T-cell (primary cell): ENCODE data around the gene PACS2. TPM values are rescaled to one million over a fixed set of nuclear protein-coding genes. Genes with fewer than 3 reads are reported as not detected.

Experiments used
- ATAC-seq, 4 experiments: fragments of 200-7000 bp in 3 of 4; fragments of 150-1000 bp in 1 of 4; cut with Tn5 transposase; replicated peaks in 1 of 4; 1 replicate in 3 of 4; 2 replicates in 1 of 4; pipeline ENCODE4 v1.10.0; 2021; ENCODE audit warnings: moderate library complexity in 3 of 4, mild to moderate bottlenecking in 2 of 4, moderate number of reproducible peaks in 1 of 4
- CTCF ChIA-PET, 2 donors: fragments of 300-600 bp; sonication (Branson Sonifier 250); formaldehyde crosslinking; loops; one replicate each; lab custom pipeline; 2022; ENCODE audit warnings: antibody characterized with exemption in 2 of 2; lab: Charles Lee
- POLR2A ChIA-PET, 2 donors: fragments of 300-600 bp; sonication (Branson Sonifier 250); formaldehyde crosslinking; loops; one replicate each; lab custom pipeline; 2022; ENCODE audit warnings: antibody characterized with exemption in 2 of 2; lab: Charles Lee
- DNase-seq, 35 experiments: peaks; one replicate each; pipeline versions ENCODE4 v3.0.0 to v3.0.0-alpha.2; 2013 to 2023
- H3K27ac ChIP-seq: one replicate; pipeline ENCODE4 v1.5.1; 2013; ENCODE audit warnings: low read length
- H3K27me3 ChIP-seq, 2 experiments: replicated peaks in 1 of 2; 1 replicate in 1 of 2; 2 replicates in 1 of 2; pipeline versions ENCODE4 v1.6.1 to v1.7.0; 2013; ENCODE audit warnings: low read length in 1 of 2, mixed read lengths in 1 of 2; ENCODE audit not compliant: control insufficient read depth in 2 of 2, insufficient read depth in 2 of 2; ENCODE audit errors: extremely low read depth in 1 of 2
- H3K36me3 ChIP-seq, 2 donors: 1 replicate in 1 of 2; 2 replicates in 1 of 2; pipeline versions ENCODE4 v1.6.1 to v1.7.0; 2013; ENCODE audit warnings: low read length in 1 of 2; ENCODE audit not compliant: control insufficient read depth in 2 of 2, insufficient read depth in 1 of 2; ENCODE audit errors: extremely low read depth in 1 of 2
- H3K4me1 ChIP-seq, 2 experiments: 1 replicate in 1 of 2; 2 replicates in 1 of 2; pipeline versions ENCODE4 v1.6.1 to v1.7.0; 2013; ENCODE audit warnings: low read length in 2 of 2, mixed read lengths in 1 of 2; ENCODE audit not compliant: insufficient read depth in 2 of 2, control insufficient read depth in 1 of 2; ENCODE audit errors: extremely low read depth in 1 of 2
- H3K4me3 ChIP-seq, 2 donors: 1 replicate in 1 of 2; 2 replicates in 1 of 2; pipeline versions ENCODE4 v1.5.1 to v1.7.0; 2013; ENCODE audit warnings: mild to moderate bottlenecking in 2 of 2, low read length in 1 of 2, moderate library complexity in 1 of 2; ENCODE audit not compliant: control insufficient read depth in 1 of 2; ENCODE audit errors: extremely low read depth in 1 of 2
- H3K9me3 ChIP-seq: 2 replicates; pipeline ENCODE4 v1.7.0; 2013
- H3K27ac Mint-ChIP-seq, 2 donors: one replicate each; pipeline ENCODE4 v1.8.0; 2020 to 2021; ENCODE audit warnings: mild to moderate bottlenecking in 2 of 2, mixed read lengths in 2 of 2
- H3K27me3 Mint-ChIP-seq, 2 donors: one replicate each; pipeline ENCODE4 v1.8.0; 2021 to 2022; ENCODE audit warnings: mixed read lengths in 2 of 2
- H3K36me3 Mint-ChIP-seq: one replicate; pipeline ENCODE4 v1.8.0; 2021; ENCODE audit warnings: mixed read lengths
- H3K4me1 Mint-ChIP-seq, 3 donors: one replicate each; pipeline ENCODE4 v1.8.0; 2020 to 2022; ENCODE audit warnings: mixed read lengths in 3 of 3, mild to moderate bottlenecking in 1 of 3
- H3K4me3 Mint-ChIP-seq, 3 donors: one replicate each; pipeline ENCODE4 v1.8.0; 2020 to 2022; ENCODE audit warnings: mild to moderate bottlenecking in 3 of 3, mixed read lengths in 3 of 3, moderate library complexity in 3 of 3
- H3K9me3 Mint-ChIP-seq, 3 donors: one replicate each; pipeline ENCODE4 v1.8.0; 2020 to 2022; ENCODE audit warnings: mixed read lengths in 3 of 3
- WGBS: methylation state at CpG from one replicate; pipeline ENCODE4 v1.1.5; 2013; ENCODE audit warnings: missing lambda C conversion rate; ENCODE audit not compliant: insufficient coverage; 5-methylcytosine and 5-hydroxymethylcytosine counted together
- total RNA-seq, 35 experiments: library from RNA in 6 of 35; stranded (reverse) in 6 of 35; fragments of 120-200 nt in 1 of 35; gene quantifications; one replicate each; pipeline versions ENCODE4 v1.2.1 to v1.2.4 and lab custom pipeline; 2013 to 2026

The PACS2 gene
- total RNA-seq, 5 donors from 2014 or later (not counting 1 experiment from before 2014, with no cell fraction given), result 70.9 to 86.9 (median 78.0) TPM

- CTCF ChIA-PET, result no interaction called here
- WGBS, result 18% methylated on average over 79 of the region's 86 CpGs
These were observed 96.7 kb downstream of the PACS2 start for GRCh38 chr14:105411017-105411941.

GRCh38 chr14:105411985-105412770 is 97.6 kb downstream of the PACS2 start:
- Mint-ChIP-seq H3K4me1 (peaks cover 0 to 14% (median 9%) of the 10 kb centered on the region in 3 donors), H3K4me3 (peak overlapping the region in 1 of 3 donors; percentile 65)

More at GRCh38 chr14:105411017-105411941, 96.7 kb downstream of the PACS2 start:
- Mint-ChIP-seq H3K36me3 (no peaks in the 10 kb centered on the region), H3K4me1 (peaks cover 0 to 11% (median 9%) of the 10 kb centered on the region in 3 donors), H3K4me3 (peak overlapping the region; percentile 17 to 65 (median 34)), H3K9me3 (no peaks in the 10 kb centered on the region), H3K27ac (no peak overlapping the region), H3K27me3 (peaks cover 5 to 25% of the 10 kb centered on the region in 2 donors)
- no peaks in the 10 kb centered on the region for H3K36me3 ChIP-seq
- ATAC-seq (peak; percentile 42 to 58 (median 51)), DNase-seq (peak in 3 of 35 experiments; percentile 26 to 50 (median 27))
- H3K27me3 ChIP-seq, result peaks cover 0 to 52% of the 10 kb centered on the region in 2 experiments
- H3K9me3 ChIP-seq, result no peaks in the 10 kb centered on the region
- H3K4me1 ChIP-seq, result peaks cover 7 to 27% of the 10 kb centered on the region in 2 experiments
- peak overlapping the region in 1 of 2 donors; percentile 58 for H3K4me3 ChIP-seq
- POLR2A ChIA-PET, result no interaction called here
- no peak overlapping the region for H3K27ac ChIP-seq

GRCh38 chr14:105412771-105413543 is 98.4 kb downstream of the PACS2 start:
- POLR2A ChIA-PET, result no interaction called here
- H3K27me3 ChIP-seq, result peaks cover 0 to 58% of the 10 kb centered on the region in 2 experiments
- H3K36me3 Mint-ChIP-seq, result no peaks in the 10 kb centered on the region
- CTCF ChIA-PET, result no interaction called here
- H3K36me3 ChIP-seq, result no peaks in the 10 kb centered on the region
- WGBS, result 85% methylated on average over 4 of the region's 8 CpGs
- peaks cover 5 to 25% of the 10 kb centered on the region in 2 donors for H3K27me3 Mint-ChIP-seq
- ATAC-seq, result no peak
- DNase-seq, result no peak
- peak overlapping the region in 2 of 3 donors; percentile 24 to 40 for H3K4me3 Mint-ChIP-seq
- H3K27ac ChIP-seq, result no peak overlapping the region
- no peak overlapping the region for H3K4me3 ChIP-seq
- H3K27ac Mint-ChIP-seq, result no peak overlapping the region
- H3K9me3 ChIP-seq, result no peaks in the 10 kb centered on the region
- H3K4me1 ChIP-seq, result peaks cover 7 to 27% of the 10 kb centered on the region in 2 experiments
- H3K4me1 Mint-ChIP-seq, result peaks cover 0 to 14% (median 9%) of the 10 kb centered on the region in 3 donors
- H3K9me3 Mint-ChIP-seq, result no peaks in the 10 kb centered on the region

More at GRCh38 chr14:105411985-105412770, 97.6 kb downstream of the PACS2 start:
- H3K9me3 Mint-ChIP-seq, result no peaks in the 10 kb centered on the region
- Histone ChIP-seq H3K27me3 (peaks cover 0 to 53% of the 10 kb centered on the region in 2 experiments), H3K9me3 (no peaks in the 10 kb centered on the region), H3K4me3 (no peak overlapping the region), H3K27ac (no peak overlapping the region), H3K4me1 (peaks cover 7 to 27% of the 10 kb centered on the region in 2 experiments), H3K36me3 (no peaks in the 10 kb centered on the region)
- no peak overlapping the region for H3K27ac Mint-ChIP-seq
- peaks cover 5 to 25% of the 10 kb centered on the region in 2 donors for H3K27me3 Mint-ChIP-seq
- ChIA-PET CTCF (interaction anchor here in 1 of 2 donors (0.6 kb wide), 1 partner anchor 42 kb away, joined by 4 read pairs; no protein-coding TSS in a partner anchor), POLR2A (no interaction called here)
- 84% methylated on average over 17 of the region's 17 CpGs for WGBS
- no peak for ATAC-seq
- no peak for DNase-seq
- no peaks in the 10 kb centered on the region for H3K36me3 Mint-ChIP-seq

- 100% methylated on average over 2 of the region's 2 CpGs for WGBS
- no peak overlapping the region for H3K27ac Mint-ChIP-seq
These were observed 99.0 kb downstream of the PACS2 start for GRCh38 chr14:105413544-105413886.

GRCh38 chr14:105414456-105415371 is 100.2 kb downstream of the PACS2 start:
- CTCF ChIA-PET, result no interaction called here
- Mint-ChIP-seq H3K27ac (peak overlapping the region in 1 of 2 donors; percentile 68), H3K4me3 (peak overlapping the region; percentile 64 to 75 (median 68)), H3K27me3 (peaks cover 5 to 25% of the 10 kb centered on the region in 2 donors), H3K36me3 (no peaks in the 10 kb centered on the region), H3K9me3 (no peaks in the 10 kb centered on the region), H3K4me1 (peaks cover 8 to 18% (median 15%) of the 10 kb centered on the region in 3 donors)
- DNase-seq (peak; percentile 24 to 76 (median 49)), ATAC-seq (peak; percentile 76 to 81 (median 80))
- Histone ChIP-seq H3K36me3 (no peaks in the 10 kb centered on the region), H3K27me3 (peaks cover 0 to 70% of the 10 kb centered on the region in 2 experiments), H3K9me3 (no peaks in the 10 kb centered on the region), H3K4me3 (peak overlapping the region; percentile 19 to 56), H3K4me1 (peaks cover 7 to 35% of the 10 kb centered on the region in 2 experiments), H3K27ac (no peak overlapping the region)
- WGBS, result 11% methylated on average over 76 of the region's 79 CpGs
- POLR2A ChIA-PET, result no interaction called here

More at GRCh38 chr14:105413544-105413886, 99.0 kb downstream of the PACS2 start:
- peaks cover 7 to 27% of the 10 kb centered on the region in 2 experiments for H3K4me1 ChIP-seq
- ATAC-seq, result no peak
- no peaks in the 10 kb centered on the region for H3K36me3 ChIP-seq
- no peak overlapping the region for H3K27ac ChIP-seq
- no peaks in the 10 kb centered on the region for H3K9me3 Mint-ChIP-seq
- H3K27me3 Mint-ChIP-seq, result peaks cover 5 to 25% of the 10 kb centered on the region in 2 donors
- H3K27me3 ChIP-seq, result peaks cover 0 to 64% of the 10 kb centered on the region in 2 experiments
- no peak for DNase-seq
- POLR2A ChIA-PET, result no interaction called here
- H3K9me3 ChIP-seq, result no peaks in the 10 kb centered on the region
- no peaks in the 10 kb centered on the region for H3K36me3 Mint-ChIP-seq
- peaks cover 3 to 14% (median 10%) of the 10 kb centered on the region in 3 donors for H3K4me1 Mint-ChIP-seq
- peak overlapping the region in 1 of 3 donors; percentile 40 for H3K4me3 Mint-ChIP-seq
- no peak overlapping the region for H3K4me3 ChIP-seq
- CTCF ChIA-PET, result interaction anchor here in 1 of 2 donors (0.6 kb wide), 1 partner anchor 19 kb away, joined by 3 read pairs; no protein-coding TSS in a partner anchor
